ENCODE measurements around the gene DTNB.

- TF ChIP-seq TAF1 (IDR thresholded peaks at IDR 0.05; ENCODE audit: low read depth, low read length) (no peak), POLR2AphosphoS5 (IDR thresholded peaks at IDR 0.05; ENCODE audit: low read depth, low read length) (no peak)
Measured at GRCh38 chr2:25341011-25341727, 332.2 kb downstream of the DTNB start.

Measured in GM12891 (cell line).